Coronary artery (tissue), 2 donors: ENCODE data around the gene CD164.
"Not testable (repeated sequence)": the region's sequence is repeated elsewhere in the genome, so short reads cannot be mapped to it uniquely, and the experiment has no call there.

Experiments
- DNase-seq: peaks from one replicate; pipeline ENCODE4 v3.0.0-alpha.2; 2017; ENCODE audit warnings: low spot score
- H3K27ac ChIP-seq, 2 donors: fragments of 200-600 bp; sonication (generic); one replicate each; pipeline ENCODE4 v1.5.1; 2016 to 2019
- H3K4me3 ChIP-seq: fragments of 200-600 bp; sonication (generic); 2 replicates; pipeline ENCODE4 v1.5.1; 2016; ENCODE audit warnings: mild to moderate bottlenecking, moderate library complexity
- CTCF ChIP-seq: fragments of 200-600 bp; sonication (generic); IDR thresholded peaks from one replicate; pipeline ENCODE4 v1.5.1; 2019; ENCODE audit warnings: antibody characterized with exemption

Gene CD164

GRCh38 chr6:109336221-109336961 is 45.9 kb downstream of the CD164 start:
- Histone ChIP-seq H3K27ac (no peak overlapping the region), H3K4me3 (no peak overlapping the region)
- no peak for DNase-seq
- no peak for TF ChIP-seq CTCF

GRCh38 chr6:109333870-109334269 is 48.4 kb downstream of the CD164 start:
- H3K4me3 ChIP-seq, H3K27ac ChIP-seq, DNase-seq: not testable (repeated sequence)

- no peak for TF ChIP-seq CTCF
- H3K27ac ChIP-seq = no peak overlapping the region
- no peak for DNase-seq
- no peak overlapping the region for H3K4me3 ChIP-seq
These were observed 49.5 kb downstream of the CD164 start for GRCh38 chr6:109332748-109333147.

- TF ChIP-seq CTCF = no peak
- Histone ChIP-seq H3K27ac (no peak overlapping the region), H3K4me3 (no peak overlapping the region)
- DNase-seq = no peak
These were observed 51.2 kb downstream of the CD164 start for GRCh38 chr6:109331081-109331480.

GRCh38 chr6:109330263-109330662 is 52.0 kb downstream of the CD164 start:
- Histone ChIP-seq H3K4me3 (no peak overlapping the region), H3K27ac (no peak overlapping the region)
- DNase-seq = no peak
- TF ChIP-seq CTCF = no peak

GRCh38 chr6:109328629-109329028 is 53.6 kb downstream of the CD164 start:
- H3K27ac ChIP-seq = no peak overlapping the region
- no peak overlapping the region for H3K4me3 ChIP-seq
- DNase-seq = no peak
- no peak for TF ChIP-seq CTCF

- H3K4me3 ChIP-seq = no peak overlapping the region
- no peak for TF ChIP-seq CTCF
- no peak overlapping the region for H3K27ac ChIP-seq
- no peak for DNase-seq
These were observed 54.3 kb downstream of the CD164 start for GRCh38 chr6:109327959-109328358.
